PC-3 (cell line): Measurements from ENCODE around the gene ASB9.

Experiments used
- CTCF ChIP-seq: fragments of 300-600 bp; sonication (generic); conservative IDR thresholded peaks from 2 replicates; pipeline ENCODE4 v1.5.1; 2017; ENCODE audit warnings: antibody characterized with exemption, low read depth, mild to moderate bottlenecking, low read length
- EZH2 ChIP-seq: fragments of 300-600 bp; sonication (generic); IDR thresholded peaks from one replicate; pipeline ENCODE4 v1.6.1; 2017; ENCODE audit warnings: antibody characterized with exemption, mild to moderate bottlenecking, low read length; ENCODE audit not compliant: unreplicated experiment
- EZH2phosphoT487 ChIP-seq: fragments of 300-600 bp; sonication (generic); IDR thresholded peaks from 2 replicates; pipeline ENCODE4 v1.6.1; 2018; ENCODE audit warnings: mild to moderate bottlenecking, antibody characterized with exemption, low read length, borderline replicate concordance

DNA sequence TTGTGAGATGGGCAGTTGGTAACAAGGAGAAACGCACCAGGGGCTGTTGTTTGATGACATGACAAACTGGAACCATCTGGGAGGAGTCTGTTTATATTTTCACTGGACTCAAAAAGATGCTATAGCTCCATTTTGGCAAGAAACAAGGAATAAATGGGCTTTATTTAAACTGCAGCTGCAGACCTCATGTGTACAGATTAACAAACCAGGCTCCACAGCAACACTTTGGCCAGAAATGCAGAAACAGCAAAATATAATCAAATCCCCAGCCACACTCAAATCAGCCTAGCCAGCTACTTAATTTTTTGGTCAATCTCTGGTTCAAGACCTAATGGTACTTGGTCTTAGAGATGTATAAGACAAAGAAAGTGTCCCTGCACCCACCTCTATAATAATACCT is 52.7 kb downstream of the ASB9 start:
- no peak for TF ChIP-seq CTCF
- TF ChIP-seq EZH2 = no peak
- TF ChIP-seq EZH2phosphoT487 = no peak
